Measurements from ENCODE around the gene HNF1A. TPM values are rescaled to one million over a fixed set of nuclear protein-coding genes. Genes with fewer than 3 reads are reported as not detected.

HNF1A gene
- total RNA-seq, 2 experiments from 2014 or later = not detected

- ATAC-seq (no peak), DNase-seq (no peak)
- ChIA-PET CTCF (interaction anchor here (0.9 kb wide), 1 partner anchor 342 kb away, joined by 3 read pairs; no protein-coding TSS in a partner anchor), POLR2A (no interaction called here)
- H3K27ac Mint-ChIP-seq = no peak overlapping the region
- intact Hi-C loops (cut with DNase I, micrococcal nuclease) = no loop called here
- H3K27me3 Mint-ChIP-seq = peaks cover 4% of the 10 kb centered on the region
- no peaks in the 10 kb centered on the region for H3K36me3 Mint-ChIP-seq (ENCODE audit: low read depth)
- no peaks in the 10 kb centered on the region for H3K4me1 Mint-ChIP-seq
- H3K4me3 Mint-ChIP-seq = no peak overlapping the region
- no peaks in the 10 kb centered on the region for H3K9me3 Mint-ChIP-seq (ENCODE audit: low read depth)
Measured at GRCh38 chr12:120989687-120990086, 11.3 kb downstream of the HNF1A start.

- ATAC-seq (no peak), DNase-seq (no peak)
- Mint-ChIP-seq H3K4me1 (no peaks in the 10 kb centered on the region), H3K27me3 (peaks cover 12% of the 10 kb centered on the region), H3K27ac (no peak overlapping the region), H3K4me3 (no peak overlapping the region), H3K9me3 (ENCODE audit: low read depth) (no peaks in the 10 kb centered on the region), H3K36me3 (ENCODE audit: low read depth) (no peaks in the 10 kb centered on the region)
- intact Hi-C loops (cut with DNase I, micrococcal nuclease) = no loop called here
- ChIA-PET POLR2A (no interaction called here), CTCF (no interaction called here)
Measured at GRCh38 chr12:120990487-120991055, 12.2 kb downstream of the HNF1A start.

- ChIA-PET POLR2A (interaction anchor here (0.6 kb wide), 1 partner anchor 56 kb away, joined by 4 read pairs; no protein-coding TSS in a partner anchor), CTCF (interaction anchor here (1.3 kb wide), 1 partner anchor 13 kb away, joined by 5 read pairs; no protein-coding TSS in a partner anchor)
- ATAC-seq (no peak), DNase-seq (no peak)
- Mint-ChIP-seq H3K9me3 (ENCODE audit: low read depth) (no peaks in the 10 kb centered on the region), H3K4me1 (no peaks in the 10 kb centered on the region), H3K36me3 (ENCODE audit: low read depth) (no peaks in the 10 kb centered on the region), H3K4me3 (no peak overlapping the region), H3K27ac (no peak overlapping the region), H3K27me3 (peaks cover 12% of the 10 kb centered on the region)
- intact Hi-C loops (cut with DNase I, micrococcal nuclease) = no loop called here
Measured at GRCh38 chr12:120991965-120992364, 13.6 kb downstream of the HNF1A start.

- CTCF ChIA-PET = interaction anchor here (0.8 to 1.4 kb wide), 2 partner anchors 13 to 67 kb away, joined by 3 to 5 read pairs; no protein-coding TSS in a partner anchor
- H3K4me3 Mint-ChIP-seq = no peak overlapping the region
Measured at GRCh38 chr12:120992989-120993388, 14.6 kb downstream of the HNF1A start.

GRCh38 chr12:120993496-120993895 lies 15.2 kb downstream of the HNF1A start:
- ATAC-seq (no peak), DNase-seq (no peak)
- H3K4me3 Mint-ChIP-seq = no peak overlapping the region
- H3K27ac Mint-ChIP-seq = no peak overlapping the region
- H3K36me3 Mint-ChIP-seq (ENCODE audit: low read depth) = no peaks in the 10 kb centered on the region
- intact Hi-C loops (cut with DNase I, micrococcal nuclease) = no loop called here
- H3K4me1 Mint-ChIP-seq = no peaks in the 10 kb centered on the region
- ChIA-PET CTCF (interaction anchor here (1.4 kb wide), 1 partner anchor 12 kb away, joined by 5 read pairs; no protein-coding TSS in a partner anchor), POLR2A (no interaction called here)
- peaks cover 12% of the 10 kb centered on the region for H3K27me3 Mint-ChIP-seq
- no peaks in the 10 kb centered on the region for H3K9me3 Mint-ChIP-seq (ENCODE audit: low read depth)

More at GRCh38 chr12:120992989-120993388, 14.6 kb downstream of the HNF1A start:
- Mint-ChIP-seq H3K27me3 (peaks cover 12% of the 10 kb centered on the region), H3K27ac (no peak overlapping the region), H3K9me3 (ENCODE audit: low read depth) (no peaks in the 10 kb centered on the region), H3K4me1 (no peaks in the 10 kb centered on the region), H3K36me3 (ENCODE audit: low read depth) (no peaks in the 10 kb centered on the region)
- intact Hi-C loops (cut with DNase I, micrococcal nuclease) = no loop called here
- POLR2A ChIA-PET = no interaction called here
- no peak for ATAC-seq
- no peak for DNase-seq

GRCh38 chr12:120994059-120994458 lies 15.7 kb downstream of the HNF1A start:
- Mint-ChIP-seq H3K36me3 (ENCODE audit: low read depth) (no peaks in the 10 kb centered on the region), H3K27me3 (peaks cover 12% of the 10 kb centered on the region), H3K4me3 (no peak overlapping the region), H3K9me3 (ENCODE audit: low read depth) (no peaks in the 10 kb centered on the region), H3K27ac (no peak overlapping the region), H3K4me1 (no peaks in the 10 kb centered on the region)
- POLR2A ChIA-PET = no interaction called here
- ATAC-seq (no peak), DNase-seq (no peak)
- CTCF ChIA-PET = no interaction called here
- intact Hi-C loops (cut with DNase I, micrococcal nuclease) = no loop called here

GRCh38 chr12:120994589-120995337 lies 16.4 kb downstream of the HNF1A start:
- Mint-ChIP-seq H3K27me3 (peaks cover 12% of the 10 kb centered on the region), H3K4me1 (no peaks in the 10 kb centered on the region), H3K27ac (no peak overlapping the region), H3K36me3 (ENCODE audit: low read depth) (peaks cover 2% of the 10 kb centered on the region), H3K9me3 (ENCODE audit: low read depth) (no peaks in the 10 kb centered on the region), H3K4me3 (no peak overlapping the region)
- ATAC-seq = no peak
- no peak for DNase-seq
- intact Hi-C loops (cut with DNase I, micrococcal nuclease) = no loop called here
- ChIA-PET POLR2A (no interaction called here), CTCF (interaction anchor here (0.7 to 1.4 kb wide), 2 partner anchors 67 to 207 kb away, joined by 4 read pairs; no protein-coding TSS in a partner anchor)

GRCh38 chr12:120996133-120996746 lies 17.9 kb downstream of the HNF1A start:
- Mint-ChIP-seq H3K9me3 (ENCODE audit: low read depth) (no peaks in the 10 kb centered on the region), H3K27ac (no peak overlapping the region), H3K27me3 (peaks cover 12% of the 10 kb centered on the region), H3K4me1 (no peaks in the 10 kb centered on the region), H3K4me3 (no peak overlapping the region), H3K36me3 (ENCODE audit: low read depth) (peaks cover 2% of the 10 kb centered on the region)
- POLR2A ChIA-PET = no interaction called here
- CTCF ChIA-PET = interaction anchor here (0.9 to 1.6 kb wide), 4 partner anchors 63 to 100 kb away, joined by 3 to 4 read pairs (median 4); no protein-coding TSS in a partner anchor
- DNase-seq (no peak), ATAC-seq (no peak)
- intact Hi-C loops (cut with DNase I, micrococcal nuclease) = no loop called here

- Mint-ChIP-seq H3K27me3 (peaks cover 12% of the 10 kb centered on the region), H3K36me3 (ENCODE audit: low read depth) (peaks cover 3% of the 10 kb centered on the region), H3K4me1 (no peaks in the 10 kb centered on the region), H3K9me3 (ENCODE audit: low read depth) (no peaks in the 10 kb centered on the region), H3K27ac (no peak overlapping the region), H3K4me3 (no peak overlapping the region)
- POLR2A ChIA-PET = no interaction called here
- CTCF ChIA-PET = interaction anchor here (0.6 to 1.3 kb wide), 2 partner anchors 62 to 896 kb away, joined by 3 read pairs; no protein-coding TSS in a partner anchor
- ATAC-seq (no peak), DNase-seq (no peak)
- intact Hi-C loops (cut with DNase I, micrococcal nuclease) = no loop called here
Measured at GRCh38 chr12:120997448-120997847, 19.1 kb downstream of the HNF1A start.

GRCh38 chr12:120998435-120998834 lies 20.1 kb downstream of the HNF1A start:
- ATAC-seq = no peak
- ChIA-PET CTCF (interaction anchor here (0.8 kb wide), 1 partner anchor 39 kb away, joined by 4 read pairs; no protein-coding TSS in a partner anchor), POLR2A (interaction anchor here (0.6 to 0.7 kb wide), 2 partner anchors 15 to 34 kb away, joined by 3 read pairs; no protein-coding TSS in a partner anchor)
- Mint-ChIP-seq H3K27me3 (peaks cover 12% of the 10 kb centered on the region), H3K4me1 (no peaks in the 10 kb centered on the region), H3K36me3 (ENCODE audit: low read depth) (peaks cover 6% of the 10 kb centered on the region), H3K27ac (no peak overlapping the region), H3K4me3 (no peak overlapping the region), H3K9me3 (ENCODE audit: low read depth) (no peaks in the 10 kb centered on the region)
- intact Hi-C loops (cut with DNase I, micrococcal nuclease) = no loop called here
- no peak for DNase-seq

- ChIA-PET CTCF (interaction anchor here (1.7 kb wide), 1 partner anchor 60 kb away, joined by 4 read pairs; no protein-coding TSS in a partner anchor), POLR2A (no interaction called here)
- Mint-ChIP-seq H3K27me3 (peaks cover 10% of the 10 kb centered on the region), H3K4me1 (no peaks in the 10 kb centered on the region), H3K9me3 (ENCODE audit: low read depth) (no peaks in the 10 kb centered on the region), H3K36me3 (ENCODE audit: low read depth) (peaks cover 12% of the 10 kb centered on the region), H3K27ac (no peak overlapping the region), H3K4me3 (no peak overlapping the region)
- intact Hi-C loops (cut with DNase I, micrococcal nuclease) = no loop called here
- DNase-seq (no peak), ATAC-seq (peak; percentile 58)
Measured at GRCh38 chr12:120999191-121000120, 21.1 kb downstream of the HNF1A start.

Measured in activated CD4-positive, alpha-beta T cell treated with anti-CD3 and anti-CD28 coated beads for 36 hours (primary cell).